ENCODE data around the gene MAN1C1.

The MAN1C1 gene

DNA sequence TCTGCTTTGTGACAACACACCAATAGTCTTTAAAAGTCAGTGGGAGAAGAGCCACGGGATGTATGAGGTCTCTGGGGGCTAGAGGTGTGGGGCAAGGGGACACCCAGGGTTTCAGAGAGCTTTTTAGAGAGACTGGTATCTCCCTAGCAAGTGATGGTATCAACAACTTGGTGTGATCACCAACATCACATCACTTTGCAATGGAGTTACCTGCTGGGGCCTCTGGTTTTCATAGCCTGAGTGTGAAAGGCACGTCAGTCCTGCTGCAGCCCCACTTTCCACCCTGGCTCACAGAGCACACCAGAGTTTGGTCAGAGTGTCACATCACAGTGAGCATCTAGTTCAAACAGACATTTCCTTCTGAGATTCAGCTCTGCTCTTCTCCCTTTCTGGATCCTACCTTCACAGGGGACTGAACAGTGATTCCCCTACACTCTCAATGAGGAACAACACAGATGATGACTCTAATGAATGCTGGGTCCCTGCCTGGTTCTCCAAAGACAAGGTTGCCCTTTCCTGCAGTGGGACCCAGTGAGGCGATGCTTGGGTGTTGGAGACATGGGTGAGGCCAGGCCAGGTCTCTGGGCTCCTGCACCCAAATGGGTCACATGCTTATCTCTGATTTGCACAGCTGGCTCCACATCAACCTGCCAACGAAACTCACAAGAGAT, 2.0 kb upstream of the MAN1C1 start:
- no peak for DNase-seq

DNA sequence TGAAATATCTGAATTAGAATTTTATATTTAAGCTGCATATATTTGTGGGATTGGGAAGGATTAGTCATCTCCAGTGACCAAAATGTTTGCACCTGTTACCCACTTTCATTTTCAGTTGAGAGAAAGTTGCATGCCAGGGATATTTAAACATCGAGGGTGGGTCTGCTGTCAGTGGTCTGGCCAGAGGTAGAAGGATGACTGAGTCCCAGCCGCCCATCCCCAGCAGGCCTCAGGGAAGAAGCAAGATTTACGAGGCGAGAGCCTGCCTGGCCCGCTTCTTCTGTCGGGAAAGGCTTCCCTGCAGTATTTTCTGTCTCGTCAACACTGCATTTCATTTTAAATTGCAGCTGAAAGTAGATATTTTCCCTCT, 1.4 kb upstream of the MAN1C1 start:
- DNase-seq: no peak

DNA sequence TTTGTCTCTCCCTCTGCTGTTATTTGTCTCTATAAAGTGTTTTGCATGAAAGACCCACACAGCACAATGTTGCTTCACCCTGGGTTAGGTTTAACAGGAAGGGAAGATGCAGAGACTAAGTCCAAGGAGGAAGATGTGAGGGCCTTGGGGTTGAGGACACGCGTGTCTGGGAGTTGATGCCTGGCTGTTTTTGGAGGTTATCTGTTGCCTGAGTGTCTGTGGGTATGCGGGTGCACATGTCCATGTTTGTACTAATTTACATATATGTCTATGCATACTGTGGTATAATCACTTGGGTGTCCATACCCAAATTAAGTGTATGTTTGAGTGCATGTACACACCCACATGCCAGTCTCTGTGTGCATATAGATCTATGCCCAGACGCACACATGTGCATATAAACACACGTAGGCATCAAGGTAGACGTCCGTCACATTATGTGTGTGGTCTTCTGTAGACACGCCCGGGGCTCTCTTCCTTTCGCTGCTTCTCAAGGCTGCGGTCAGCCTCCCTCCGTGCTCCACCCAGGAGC, 962 bp upstream of the MAN1C1 start:
- DNase-seq: no peak

DNA sequence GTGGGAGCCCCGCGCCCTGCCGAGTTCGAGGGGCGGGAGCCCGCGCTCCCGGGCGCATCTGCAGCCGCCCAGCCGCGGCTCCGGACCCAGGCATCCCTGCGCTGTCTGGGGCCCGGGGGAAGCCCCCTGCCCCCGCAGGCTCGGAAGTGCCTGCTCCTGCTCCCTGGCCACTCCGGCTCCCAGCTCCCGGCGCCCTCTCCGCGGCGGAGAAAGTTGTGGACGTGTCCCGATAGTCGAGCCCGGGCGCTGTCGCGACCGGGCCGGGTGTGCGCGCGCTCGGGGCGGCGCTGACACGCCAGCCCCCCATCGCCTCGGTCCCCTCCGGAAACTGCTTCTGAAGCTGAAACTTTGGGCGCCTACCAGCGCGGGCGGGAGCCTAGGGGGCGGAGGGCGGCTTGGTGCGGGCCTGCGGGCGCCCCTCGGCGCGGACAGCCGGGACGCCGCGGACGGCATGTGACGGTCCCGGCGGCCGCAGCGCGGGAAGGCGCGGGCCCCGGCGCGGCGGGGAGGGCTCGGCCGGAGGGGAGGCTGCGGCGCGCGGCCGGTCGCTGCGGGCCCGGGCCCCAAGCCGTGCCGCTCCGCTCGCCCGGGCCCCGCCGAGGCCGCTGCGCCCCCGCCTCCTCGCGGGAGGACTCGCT, 515 bp downstream of the MAN1C1 start:
- no peak for DNase-seq

DNA sequence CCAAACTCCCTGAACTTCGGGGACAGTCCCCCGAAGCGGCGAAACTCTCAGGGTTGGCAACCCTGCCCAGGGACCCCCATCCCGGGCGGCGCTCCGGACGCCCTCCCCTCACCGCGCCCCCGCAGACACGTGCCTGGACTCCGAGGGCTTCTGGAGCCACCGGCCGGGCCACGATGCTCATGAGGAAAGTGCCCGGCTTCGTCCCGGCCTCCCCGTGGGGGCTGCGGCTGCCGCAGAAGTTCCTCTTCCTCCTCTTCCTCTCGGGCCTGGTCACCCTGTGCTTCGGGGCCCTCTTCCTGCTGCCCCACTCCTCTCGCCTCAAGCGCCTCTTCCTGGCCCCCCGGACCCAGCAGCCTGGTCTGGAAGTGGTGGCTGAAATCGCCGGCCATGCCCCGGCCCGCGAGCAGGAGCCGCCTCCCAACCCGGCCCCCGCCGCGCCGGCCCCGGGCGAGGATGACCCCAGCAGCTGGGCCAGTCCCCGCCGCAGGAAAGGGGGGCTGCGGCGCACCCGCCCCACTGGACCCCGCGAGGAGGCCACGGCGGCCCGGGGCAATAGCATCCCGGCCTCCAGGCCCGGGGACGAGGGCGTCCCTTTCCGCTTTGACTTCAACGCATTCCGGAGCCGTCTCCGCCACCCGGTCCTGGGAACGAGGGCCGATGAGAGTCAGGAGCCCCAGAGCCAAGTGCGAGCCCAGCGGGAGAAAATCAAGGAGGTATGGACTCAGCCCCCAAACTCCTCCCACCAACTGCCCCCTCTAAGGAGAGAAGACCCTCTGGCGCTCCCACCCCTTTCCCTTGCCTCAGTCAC, 1.2 kb downstream of the MAN1C1 start:
- DNase-seq: no peak

DNA sequence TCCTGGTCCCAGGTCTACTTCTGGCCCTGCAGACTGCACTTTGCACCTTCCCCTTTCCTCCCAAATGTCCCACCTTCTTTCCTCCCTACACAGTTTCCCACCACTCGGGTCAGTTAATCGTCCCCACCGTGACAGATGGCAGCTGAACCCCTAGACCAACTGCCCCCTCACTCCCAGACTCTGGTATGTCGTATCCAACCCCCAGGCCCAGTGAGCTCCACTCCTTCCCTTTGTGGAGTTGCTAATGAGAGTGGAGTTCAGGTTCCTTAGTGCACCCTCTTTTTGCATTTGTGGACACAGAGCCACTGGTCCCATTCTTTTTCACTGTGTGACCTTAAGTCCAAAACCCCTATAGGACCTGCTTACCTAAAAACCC, 1.8 kb downstream of the MAN1C1 start:
- DNase-seq: no peak

DNA sequence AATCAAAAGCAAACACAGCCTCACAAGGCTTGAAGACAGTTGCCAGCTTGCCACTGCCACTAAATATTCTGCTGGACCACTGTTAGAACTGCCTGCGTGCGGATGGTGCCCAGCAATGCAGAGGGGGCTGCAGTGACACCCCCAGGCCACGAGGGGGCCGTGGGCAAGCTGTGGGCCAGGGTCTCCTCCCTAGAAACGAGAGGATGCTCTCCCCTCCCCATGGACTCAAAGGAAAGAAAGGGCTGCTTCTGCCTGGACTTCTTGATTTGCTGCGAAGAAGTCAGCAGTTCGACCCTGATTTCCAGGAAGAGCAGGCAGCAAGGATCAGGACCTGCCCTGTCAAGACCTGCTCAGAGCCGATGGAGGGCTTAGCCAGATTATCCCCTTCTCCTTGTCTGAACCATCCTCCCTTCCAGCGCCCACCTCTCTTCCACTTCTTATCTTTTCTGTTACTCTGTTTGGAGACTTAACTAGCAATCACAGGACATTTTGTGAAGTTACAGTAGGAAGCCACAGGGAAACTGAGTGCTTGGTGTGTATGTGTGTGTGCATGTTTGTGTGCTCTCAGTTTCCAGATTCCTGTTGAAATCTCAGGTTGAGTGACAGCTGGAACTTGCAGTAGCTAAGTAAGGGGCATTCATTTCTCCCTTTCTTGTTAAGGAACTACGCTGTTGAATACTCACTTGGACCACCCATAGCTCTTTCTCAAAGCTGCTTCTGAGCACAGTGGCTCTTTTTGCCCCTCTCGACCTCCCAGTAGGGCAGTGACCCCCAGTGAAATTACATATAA, 2.7 kb downstream of the MAN1C1 start:
- no peak for DNase-seq

DNA sequence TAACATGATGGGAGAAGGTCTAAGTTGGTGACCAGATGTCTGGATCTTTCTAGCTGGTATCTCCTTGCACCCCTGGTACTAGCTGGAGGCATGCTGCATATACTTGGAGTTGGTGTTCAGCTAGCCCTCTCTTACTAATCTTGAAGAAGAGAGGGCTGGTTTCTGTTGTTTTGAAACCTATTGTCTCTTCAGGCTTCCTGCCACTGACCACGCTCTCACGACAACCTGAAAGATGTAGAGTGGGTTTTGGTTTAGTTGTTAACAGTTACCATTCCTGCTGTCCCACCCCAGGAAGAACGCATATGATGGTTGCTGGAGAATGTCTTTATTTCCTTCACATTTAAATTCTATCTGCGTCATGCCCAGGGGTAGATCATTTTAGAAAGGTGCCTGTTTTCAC, 3.6 kb downstream of the MAN1C1 start:
- DNase-seq: no peak

DNA sequence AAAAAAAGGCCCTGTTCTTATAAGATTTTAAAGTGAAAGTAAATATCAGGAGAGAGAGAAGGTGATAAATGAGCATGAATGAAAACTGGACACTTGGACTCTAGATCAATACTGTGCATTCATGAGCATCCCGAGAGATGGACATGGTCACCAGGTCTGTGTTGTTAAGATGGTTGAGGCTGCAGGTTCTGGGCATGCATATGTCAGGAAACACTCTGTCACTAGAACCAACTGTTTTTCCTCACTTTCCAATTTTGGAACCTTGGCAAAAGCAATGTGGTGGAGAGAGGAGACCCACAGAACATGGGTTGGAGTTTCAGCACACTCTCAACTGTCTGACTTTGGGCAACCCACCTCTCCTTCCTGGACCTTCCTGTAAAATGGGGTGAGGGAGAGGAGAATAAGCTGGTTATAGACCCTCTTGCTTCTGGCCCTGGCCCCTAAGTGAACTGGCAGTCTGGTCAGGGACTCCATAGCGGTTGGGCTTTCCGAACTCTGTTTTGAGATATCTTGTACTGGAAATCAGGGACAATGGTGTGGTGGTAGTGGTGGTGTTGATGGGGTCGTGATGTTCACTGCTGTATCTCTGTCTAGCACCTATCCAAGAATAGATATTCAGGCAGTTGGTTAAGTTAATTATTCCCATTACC, 4.2 kb downstream of the MAN1C1 start:
- no peak for DNase-seq

DNA sequence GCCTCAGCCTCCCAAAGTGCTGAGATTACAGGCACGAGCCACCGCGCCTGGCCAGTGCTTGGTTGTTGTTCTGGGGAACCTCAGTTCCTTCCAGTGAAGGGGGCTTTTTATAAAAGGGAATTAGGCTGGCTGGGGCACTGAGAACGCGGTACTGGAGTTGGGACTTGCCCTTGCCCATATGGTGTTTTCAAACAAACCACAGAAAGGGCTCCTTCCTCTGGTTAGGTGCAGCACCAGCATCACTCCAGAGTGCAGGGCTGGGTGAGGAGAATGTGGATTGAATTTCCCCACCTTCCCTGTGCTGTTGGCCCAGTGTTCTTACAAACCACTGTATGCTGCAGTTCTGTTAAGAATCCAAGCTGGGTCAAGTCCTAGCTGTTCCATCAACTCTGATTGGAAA, 5.3 kb downstream of the MAN1C1 start:
- no peak for DNase-seq

DNA sequence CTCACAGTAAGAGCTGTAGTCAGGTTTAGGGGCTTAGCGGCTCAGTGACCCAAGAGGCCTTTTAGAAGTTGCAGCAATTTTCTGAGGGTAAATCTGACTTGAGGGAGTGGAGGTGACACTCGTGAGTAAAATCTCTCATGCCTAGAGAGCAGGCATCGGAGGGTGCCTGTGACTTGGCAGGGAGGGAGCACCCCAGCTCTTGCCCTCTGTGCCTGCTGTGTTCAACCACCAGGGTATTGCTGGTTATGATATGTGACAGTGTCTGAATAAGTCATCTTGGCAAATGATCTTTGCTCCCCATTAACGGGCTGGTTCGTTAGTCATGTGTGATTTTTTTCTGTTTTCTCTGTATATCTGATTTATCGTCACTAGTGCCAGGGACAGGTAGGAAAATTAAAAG, 5.9 kb downstream of the MAN1C1 start:
- DNase-seq: no peak

DNA sequence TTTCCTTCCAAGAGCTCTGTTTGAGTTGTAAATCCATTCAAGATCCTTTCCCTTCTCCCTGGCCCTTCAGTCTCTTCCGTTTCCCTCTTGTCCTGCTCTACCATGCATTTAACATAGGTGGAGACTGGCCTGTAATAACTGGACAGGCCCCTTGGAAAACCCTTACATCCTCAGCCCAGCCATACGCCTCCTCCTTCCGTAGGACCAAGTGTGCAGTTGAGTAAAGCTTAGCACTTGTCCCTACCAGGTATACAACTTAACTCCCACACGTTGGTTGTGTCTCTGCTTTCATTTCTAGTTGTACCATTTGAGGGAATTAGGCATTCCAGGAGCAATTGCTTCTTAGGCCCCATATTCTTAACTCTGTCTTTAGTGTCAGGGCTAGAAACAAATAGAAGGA, 6.4 kb downstream of the MAN1C1 start:
- no peak for DNase-seq

DNA sequence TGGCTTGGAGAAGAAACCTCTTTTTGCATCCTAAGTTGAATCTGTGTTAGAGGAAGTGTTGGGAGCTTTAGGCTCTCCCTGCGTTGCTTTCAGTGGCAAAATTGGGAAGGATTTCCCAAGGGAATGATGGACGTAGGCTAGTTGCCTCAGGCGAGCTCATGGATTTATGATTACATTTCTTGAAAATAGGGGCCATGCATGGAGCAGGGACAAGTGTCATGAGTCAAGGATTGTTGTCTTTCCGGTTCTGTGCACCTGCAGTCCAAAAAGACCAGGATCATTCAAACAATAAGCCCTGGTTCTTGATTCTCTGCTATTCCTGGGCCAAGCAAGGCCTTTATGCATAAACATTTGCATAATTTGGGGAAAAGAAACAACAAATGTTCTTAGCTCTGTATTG, 7.1 kb downstream of the MAN1C1 start:
- no peak for DNase-seq

DNA sequence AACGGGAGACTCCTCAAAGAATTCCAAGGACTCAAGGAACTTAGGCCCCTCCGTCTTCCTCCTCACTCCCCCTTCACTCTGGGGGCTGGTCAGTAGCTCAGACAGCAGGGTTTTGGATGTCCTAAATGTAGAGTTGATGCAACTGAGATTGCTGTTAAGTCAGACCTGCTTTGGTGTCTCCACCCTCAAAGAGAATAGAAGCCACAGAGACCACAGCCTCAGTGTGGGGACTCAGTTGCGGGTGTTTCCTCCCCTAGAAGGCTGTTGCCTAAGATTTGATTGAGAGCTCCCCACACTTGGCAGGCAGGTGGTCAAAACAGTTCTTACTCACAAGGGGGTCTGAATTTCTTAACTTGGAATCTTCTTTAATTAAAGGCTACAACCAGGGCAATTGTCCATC, 7.6 kb downstream of the MAN1C1 start:
- no peak for DNase-seq

DNA sequence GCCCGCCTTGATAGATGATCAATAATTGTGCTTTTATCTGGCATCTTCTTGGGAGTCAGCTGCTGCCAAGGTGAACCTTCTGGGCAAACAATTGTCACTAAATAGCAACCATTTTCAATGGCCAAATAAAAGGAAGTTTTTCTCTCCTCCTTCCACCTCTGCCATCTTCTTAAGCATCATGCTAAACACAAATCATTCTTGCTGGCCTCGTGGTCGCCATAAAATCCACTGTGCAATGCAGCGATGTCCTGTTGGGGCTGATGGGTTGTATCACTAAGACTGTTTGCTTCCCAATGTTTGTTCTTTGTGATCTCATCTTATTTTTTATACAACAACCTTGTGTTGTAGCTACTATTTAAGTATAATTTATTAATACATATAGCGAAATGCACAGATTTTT, 8.0 kb downstream of the MAN1C1 start:
- no peak for DNase-seq

DNA sequence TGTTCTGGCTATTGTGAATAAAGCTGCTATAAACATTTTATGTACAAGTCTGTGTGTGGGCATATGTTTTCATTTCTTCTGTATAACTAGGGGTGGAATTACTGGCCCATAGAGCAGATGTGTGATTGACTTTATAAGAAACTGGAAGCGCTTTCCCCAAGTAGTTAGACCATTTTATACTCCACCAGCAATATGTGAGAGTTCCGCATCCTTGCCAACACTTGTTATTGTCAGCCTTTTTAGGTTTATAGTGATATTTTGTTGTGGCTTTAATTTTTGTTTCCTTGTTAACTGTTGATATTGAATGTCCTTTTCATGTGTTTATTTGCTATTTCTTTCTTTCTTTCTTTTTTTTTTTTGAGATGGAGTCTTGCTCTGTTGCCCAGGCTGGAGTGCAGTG, 9.4 kb downstream of the MAN1C1 start:
- DNase-seq: no peak

DNA sequence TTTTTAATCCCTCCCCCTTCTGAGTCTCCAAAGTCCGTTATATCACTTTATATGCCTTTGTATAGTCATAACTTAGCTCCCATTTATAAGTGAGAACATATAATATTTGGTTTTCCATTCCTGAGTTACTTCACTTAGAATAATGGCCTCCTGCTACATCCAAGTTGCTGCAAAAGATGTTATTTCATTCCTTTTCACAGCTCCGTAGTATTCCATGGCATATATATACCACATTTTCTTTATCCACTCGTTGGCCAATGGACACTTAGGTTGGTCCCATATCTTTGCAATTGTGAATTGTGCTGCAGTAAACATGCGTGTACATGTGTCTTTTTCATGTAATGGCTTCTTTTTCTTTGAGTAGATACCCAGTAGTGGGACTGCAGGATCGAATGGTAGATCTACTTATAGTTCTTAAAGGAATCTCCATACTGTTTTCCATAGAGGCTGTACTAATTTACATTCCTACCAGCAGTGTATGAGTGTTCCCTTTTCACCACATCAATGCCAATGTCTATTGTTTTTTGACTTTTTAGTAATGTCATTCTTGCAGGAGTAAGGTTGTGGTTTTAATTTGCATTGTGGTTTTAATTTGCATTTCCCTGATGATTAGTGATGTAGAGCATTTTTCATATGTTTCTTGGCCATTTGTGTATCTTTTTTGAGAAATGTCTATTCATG, 12.3 kb downstream of the MAN1C1 start:
- DNase-seq: no peak

DNA sequence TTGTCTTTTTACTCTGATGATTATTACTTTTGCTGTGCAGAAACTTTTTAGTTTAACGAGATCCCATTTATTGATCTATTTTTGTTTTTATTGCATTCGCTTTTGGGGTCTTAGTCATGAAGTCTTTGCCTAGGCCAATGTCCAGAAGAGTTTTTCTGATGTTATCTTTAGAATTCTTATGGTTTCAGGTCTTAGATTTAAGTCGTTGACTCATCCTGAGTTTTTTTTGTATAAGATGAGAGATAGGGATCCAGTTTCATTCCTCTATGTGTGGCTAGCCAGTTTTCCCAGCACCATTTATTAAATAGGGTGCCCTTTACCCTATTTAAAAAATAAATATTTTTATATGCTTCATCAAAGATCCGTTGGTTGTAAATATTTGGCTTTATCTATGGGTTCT, 13.2 kb downstream of the MAN1C1 start:
- DNase-seq: no peak

DNA sequence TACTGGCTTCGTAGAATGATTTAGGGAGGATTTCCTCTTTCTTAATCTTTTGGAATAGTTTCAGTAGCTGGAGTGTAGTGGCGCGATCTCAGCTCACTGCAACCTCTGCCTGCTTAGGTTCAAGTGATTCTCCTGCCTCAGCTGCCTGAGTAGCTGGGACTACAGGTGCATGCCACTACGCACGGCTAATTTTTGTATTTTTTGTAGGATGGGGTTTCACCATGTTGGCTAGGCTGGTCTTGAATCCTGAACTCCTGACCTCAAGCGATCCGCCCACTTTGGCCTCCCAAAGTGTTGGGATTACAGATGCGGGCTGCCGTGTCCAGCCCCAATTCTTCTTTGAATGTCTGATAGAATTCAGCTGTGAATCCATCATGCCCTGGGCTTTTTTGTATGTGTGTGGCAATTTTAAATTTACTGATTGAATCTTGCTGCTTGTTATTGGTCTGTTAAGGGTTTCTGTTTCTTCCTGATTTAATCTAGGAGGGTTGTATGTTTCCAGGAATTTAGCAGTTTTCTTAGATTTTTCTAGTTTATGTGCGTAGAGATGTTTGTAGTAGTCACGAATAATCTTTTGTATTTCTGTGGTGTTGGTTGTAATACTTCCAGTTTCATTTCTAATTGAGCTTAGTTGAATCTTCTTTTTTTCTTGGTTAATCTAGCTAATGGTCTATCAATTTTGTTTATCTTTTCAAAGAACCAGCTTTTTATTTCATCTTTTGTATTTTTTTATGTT, 15.3 kb downstream of the MAN1C1 start:
- DNase-seq: no peak

DNA sequence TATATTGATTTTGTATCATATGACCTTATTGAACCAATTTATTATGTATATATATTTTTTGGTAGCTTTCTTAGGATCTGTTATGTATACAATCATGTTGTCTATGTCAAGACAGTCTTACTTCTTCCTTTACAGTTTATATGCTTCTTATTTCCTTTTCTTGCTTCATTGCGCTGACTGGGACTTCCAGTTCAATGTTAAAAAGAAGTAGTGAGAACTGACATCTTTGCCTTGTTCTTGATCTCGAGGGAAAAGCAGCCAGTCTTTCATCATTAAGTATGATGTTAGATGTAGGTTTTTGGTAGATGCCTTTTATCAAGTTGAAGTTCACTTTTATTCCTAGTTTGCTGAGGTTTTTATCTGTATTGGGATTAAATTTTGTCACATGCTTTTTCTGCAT, 17.5 kb downstream of the MAN1C1 start:
- no peak for DNase-seq

DNA sequence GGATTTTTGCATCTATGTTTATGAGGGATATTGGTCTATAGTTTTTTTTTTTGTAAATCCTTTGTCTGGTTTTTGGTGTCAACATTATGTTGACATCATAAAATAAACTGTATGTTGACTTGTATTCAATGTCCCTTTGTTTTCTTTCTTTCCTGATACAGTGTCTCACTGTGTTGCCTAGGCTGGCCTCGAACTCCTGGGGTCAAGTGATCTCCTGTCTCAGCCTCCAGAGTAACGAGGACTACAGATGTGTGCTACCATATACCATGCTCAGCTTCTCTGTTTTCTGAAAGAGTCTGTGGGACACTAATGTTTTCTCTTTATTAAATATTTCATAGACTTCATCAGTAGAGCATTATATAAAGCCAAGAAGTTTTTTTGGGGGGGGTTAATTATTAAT, 18.3 kb downstream of the MAN1C1 start:
- DNase-seq: no peak

Measured in GOT3 (cell line).